Glutamatergic neuron (in vitro differentiated cells): ENCODE measurements around the gene TMEM183A. TPM values are rescaled to one million over a fixed set of nuclear protein-coding genes. Genes with fewer than 3 reads are reported as not detected.

Experiments
- DNase-seq: peaks from one replicate; pipeline ENCODE4 v3.0.0; 2022
- H3K27ac Mint-ChIP-seq: one replicate; pipeline ENCODE4 v1.8.0; 2020; ENCODE audit warnings: mild to moderate bottlenecking, mixed read lengths, inconsistent platforms; ENCODE audit not compliant: unreplicated experiment
- H3K27me3 Mint-ChIP-seq: one replicate; pipeline ENCODE4 v1.8.0; 2020; ENCODE audit warnings: mild to moderate bottlenecking, moderate library complexity, mixed read lengths, inconsistent platforms; ENCODE audit not compliant: unreplicated experiment
- H3K36me3 Mint-ChIP-seq: one replicate; pipeline ENCODE4 v1.8.0; 2020; ENCODE audit warnings: mild to moderate bottlenecking, mixed read lengths, inconsistent platforms; ENCODE audit not compliant: unreplicated experiment
- H3K4me1 Mint-ChIP-seq: one replicate; pipeline ENCODE4 v1.8.0; 2020; ENCODE audit warnings: mild to moderate bottlenecking, low read depth, mixed read lengths, inconsistent platforms; ENCODE audit not compliant: unreplicated experiment
- H3K4me3 Mint-ChIP-seq: one replicate; pipeline ENCODE4 v1.8.0; 2020; ENCODE audit warnings: mild to moderate bottlenecking, mixed read lengths, inconsistent platforms; ENCODE audit not compliant: unreplicated experiment
- H3K9me3 Mint-ChIP-seq: one replicate; pipeline ENCODE4 v1.8.0; 2020; ENCODE audit warnings: mild to moderate bottlenecking, moderate library complexity, mixed read lengths, inconsistent platforms; ENCODE audit not compliant: unreplicated experiment
- CTCF ChIP-seq: fragments of 200-600 bp; sonication (generic); IDR thresholded peaks from one replicate; pipeline ENCODE4 v1.5.0; 2021; ENCODE audit not compliant: partially characterized antibody, unreplicated experiment
- total RNA-seq: library from RNA; stranded (reverse); fragmentation: NEBNext Ultra II Directional; extraction: Animal tissue kit (Norgen Biotek cat#: 25700); gene quantifications from one replicate; pipeline ENCODE4 v1.2.1, GENCODE V29; 2021; ENCODE audit not compliant: unreplicated experiment

The TMEM183A gene
- total RNA-seq, 1 donor from 2014 or later = 61.5 TPM

GRCh38 chr1:203025686-203026030 lies 18.5 kb downstream of the TMEM183A start:
- Mint-ChIP-seq H3K4me1 (peaks cover 32% of the 10 kb centered on the region), H3K27me3 (peaks cover 14% of the 10 kb centered on the region), H3K9me3 (peaks cover 11% of the 10 kb centered on the region), H3K27ac (peak overlapping the region; percentile 86), H3K36me3 (peaks cover 8% of the 10 kb centered on the region), H3K4me3 (peak overlapping the region; percentile 74)
- no peak for DNase-seq
- no peak for TF ChIP-seq CTCF

GRCh38 chr1:203026031-203026665 lies 19.0 kb downstream of the TMEM183A start, which contains the start of gene PPFIA4:
Gene PPFIA4 (plus strand): TSS chr1:203026491. CDS start chr1:203039009, 12,518 bp downstream.
- Mint-ChIP-seq H3K9me3 (peaks cover 11% of the 10 kb centered on the region), H3K27ac (peak within 1 kb of the TSS; percentile 92), H3K27me3 (peaks cover 14% of the 10 kb centered on the region), H3K4me1 (peaks cover 37% of the 10 kb centered on the region), H3K36me3 (peaks cover 8% of the 10 kb centered on the region), H3K4me3 (peak within 1 kb of the TSS; percentile 95)
- DNase-seq = peak; percentile 93
- TF ChIP-seq CTCF = no peak

- DNase-seq = no peak
Observed at GRCh38 chr1:203026666-203027663, 19.8 kb downstream of the TMEM183A start.

GRCh38 chr1:203028067-203028783 lies 21.1 kb downstream of the TMEM183A start:
- Mint-ChIP-seq H3K4me1 (peaks cover 46% of the 10 kb centered on the region), H3K27me3 (peaks cover 14% of the 10 kb centered on the region), H3K4me3 (peak overlapping the region; percentile 95), H3K27ac (peak overlapping the region; percentile 92), H3K9me3 (peaks cover 13% of the 10 kb centered on the region), H3K36me3 (peaks cover 12% of the 10 kb centered on the region)
- no peak for DNase-seq
- no peak for TF ChIP-seq CTCF

More at GRCh38 chr1:203026666-203027663, 19.8 kb downstream of the TMEM183A start:
- peak; percentile 22 for TF ChIP-seq CTCF
- Mint-ChIP-seq H3K27ac (peak overlapping the region; percentile 92), H3K27me3 (peaks cover 14% of the 10 kb centered on the region), H3K4me1 (peaks cover 45% of the 10 kb centered on the region), H3K36me3 (peaks cover 12% of the 10 kb centered on the region), H3K9me3 (peaks cover 11% of the 10 kb centered on the region), H3K4me3 (peak overlapping the region; percentile 95)
